ENCODE data around the gene RANBP6. TPM values are rescaled to one million over a fixed set of nuclear protein-coding genes. Genes with fewer than 3 reads are reported as not detected.

Gene RANBP6
- total and polyA plus RNA-seq, 2 donors (not counting 1 experiment from before 2014, with no cell fraction given) = 7.2 to 25.9 TPM

GRCh38 chr9:6034954-6035353 lies 19.5 kb upstream of the RANBP6 start:
- 99% methylated on average over 5 of the region's 5 CpGs for WGBS (ENCODE audit: insufficient coverage)
- Mint-ChIP-seq H3K9me3 (ENCODE audit: insufficient read depth) (no peaks in the 10 kb centered on the region), H3K27ac (no peak overlapping the region), H3K27me3 (peaks cover 18% of the 10 kb centered on the region), H3K4me3 (no peak overlapping the region), H3K4me1 (no peaks in the 10 kb centered on the region)
- ChIA-PET POLR2A (no interaction called here), CTCF (no interaction called here)
- Histone ChIP-seq H3K9ac (ENCODE audit: low read length) (no peak overlapping the region), H3K27me3 (replicated peaks in 1 of 4; ENCODE audit: control extremely low read depth in 1 of 4, control insufficient read depth in 3 of 4, insufficient read depth in 4 of 4, low read length in 3 of 4) (peaks cover 0 to 3% (median under 1%) of the 10 kb centered on the region in 4 experiments), H4K20me1 (ENCODE audit: control insufficient read depth, insufficient read depth, low read length, poor library complexity, severe bottlenecking) (no peaks in the 10 kb centered on the region), H3K9me3 (ENCODE audit: control extremely low read depth in 1 of 3, control insufficient read depth in 2 of 3, insufficient read depth in 1 of 3, low read length in 2 of 3) (no peaks in the 10 kb centered on the region), H3K4me3 (ENCODE audit: control extremely low read depth in 1 of 5, extremely low read depth in 1 of 5, insufficient read depth in 1 of 5, low read depth in 2 of 5, low read length in 4 of 5) (no peak overlapping the region), H2AFZ (ENCODE audit: insufficient read depth, low read depth, low read length, poor library complexity, severe bottlenecking) (no peak overlapping the region), H3K36me3 (replicated peaks in 1 of 2; ENCODE audit: control extremely low read depth in 1 of 2, control insufficient read depth in 1 of 2, extremely low read depth in 1 of 2, insufficient read depth in 2 of 2, low read length in 1 of 2) (no peaks in the 10 kb centered on the region), H3K4me1 (ENCODE audit: control insufficient read depth in 2 of 2, insufficient read depth in 2 of 2, low read length in 2 of 2) (no peaks in the 10 kb centered on the region), H3K27ac (ENCODE audit: low read length in 2 of 2) (no peak overlapping the region), H3K4me2 (replicated peaks; ENCODE audit: low read depth, low read length, poor library complexity, severe bottlenecking) (no peak overlapping the region), H3K79me2 (ENCODE audit: control insufficient read depth, insufficient read depth, low read length) (no peaks in the 10 kb centered on the region)
- DNase-seq = no peak
- ATAC-seq (ENCODE audit: low read depth) = no peak
- intact Hi-C loops (cut with micrococcal nuclease) = no loop called here
- TF ChIP-seq CTCF (IDR thresholded peaks at IDR 0.05) (no peak), EZH2 (IDR thresholded peaks at IDR 0.05; ENCODE audit: borderline replicate concordance, insufficient read depth, low read depth, low read length, poor library complexity, severe bottlenecking) (no peak)

- ChIA-PET CTCF (interaction anchor here (0.6 to 1.0 kb wide), 2 partner anchors 25 to 170 kb away, joined by 3 to 5 read pairs; no protein-coding TSS in a partner anchor), POLR2A (no interaction called here)
- Histone ChIP-seq H3K9ac (ENCODE audit: low read length) (no peak overlapping the region), H3K4me3 (ENCODE audit: control extremely low read depth in 1 of 5, extremely low read depth in 1 of 5, insufficient read depth in 1 of 5, low read depth in 2 of 5, low read length in 4 of 5) (no peak overlapping the region), H3K36me3 (replicated peaks in 1 of 2; ENCODE audit: control extremely low read depth in 1 of 2, control insufficient read depth in 1 of 2, extremely low read depth in 1 of 2, insufficient read depth in 2 of 2, low read length in 1 of 2) (no peaks in the 10 kb centered on the region), H3K79me2 (ENCODE audit: control insufficient read depth, insufficient read depth, low read length) (no peaks in the 10 kb centered on the region), H3K4me1 (ENCODE audit: control insufficient read depth in 2 of 2, insufficient read depth in 2 of 2, low read length in 2 of 2) (no peaks in the 10 kb centered on the region), H3K4me2 (replicated peaks; ENCODE audit: low read depth, low read length, poor library complexity, severe bottlenecking) (no peak overlapping the region), H3K27ac (ENCODE audit: low read length in 2 of 2) (no peak overlapping the region), H2AFZ (ENCODE audit: insufficient read depth, low read depth, low read length, poor library complexity, severe bottlenecking) (no peak overlapping the region), H3K27me3 (replicated peaks in 1 of 4; ENCODE audit: control extremely low read depth in 1 of 4, control insufficient read depth in 3 of 4, insufficient read depth in 4 of 4, low read length in 3 of 4) (peaks cover 0 to 14% (median 1%) of the 10 kb centered on the region in 4 experiments), H4K20me1 (ENCODE audit: control insufficient read depth, insufficient read depth, low read length, poor library complexity, severe bottlenecking) (no peaks in the 10 kb centered on the region), H3K9me3 (ENCODE audit: control extremely low read depth in 1 of 3, control insufficient read depth in 2 of 3, insufficient read depth in 1 of 3, low read length in 2 of 3) (no peaks in the 10 kb centered on the region)
- no CpG with 5 or more reads among the region's 4 CpGs for WGBS (ENCODE audit: insufficient coverage)
- TF ChIP-seq EZH2 (IDR thresholded peaks at IDR 0.05; ENCODE audit: borderline replicate concordance, insufficient read depth, low read depth, low read length, poor library complexity, severe bottlenecking) = no peak
- TF ChIP-seq CTCF (IDR thresholded peaks at IDR 0.05) = no peak
- DNase-seq (no peak), ATAC-seq (ENCODE audit: low read depth) (no peak)
- intact Hi-C loops (cut with micrococcal nuclease) = no loop called here
- H3K4me3 Mint-ChIP-seq = no peak overlapping the region
- peaks cover 27% of the 10 kb centered on the region for H3K27me3 Mint-ChIP-seq
- H3K9me3 Mint-ChIP-seq (ENCODE audit: insufficient read depth) = no peaks in the 10 kb centered on the region
- H3K27ac Mint-ChIP-seq = no peak overlapping the region
- H3K4me1 Mint-ChIP-seq = no peaks in the 10 kb centered on the region
These were observed 14.3 kb upstream of the RANBP6 start for GRCh38 chr9:6029604-6030274.
